Ishikawa (cell line): ENCODE data around the gene FAM32A.

Experiments
- CEBPB ChIP-seq: IDR thresholded peaks from 2 replicates; pipeline ENCODE4 v1.6.1; 2012
- EGR1 ChIP-seq: IDR thresholded peaks from 2 replicates; pipeline ENCODE4 v1.6.1; 2012
- EP300 ChIP-seq: IDR thresholded peaks from 2 replicates; pipeline ENCODE4 v1.6.1; 2012; ENCODE audit warnings: borderline replicate concordance
- FOXM1 ChIP-seq: IDR thresholded peaks from 2 replicates; pipeline ENCODE4 v1.6.1; 2012; ENCODE audit warnings: low read depth, borderline replicate concordance
- MAX ChIP-seq: IDR thresholded peaks from 2 replicates; pipeline ENCODE4 v1.6.1; 2012
- NFIC ChIP-seq: IDR thresholded peaks from 2 replicates; pipeline ENCODE4 v1.6.1; 2012
- RAD21 ChIP-seq: IDR thresholded peaks from 2 replicates; pipeline ENCODE4 v1.6.1; 2012; ENCODE audit warnings: low read depth
- REST ChIP-seq: IDR thresholded peaks from 2 replicates; pipeline ENCODE4 v1.6.1; 2012; ENCODE audit warnings: low read depth, mild to moderate bottlenecking
- TAF1 ChIP-seq: IDR thresholded peaks from 2 replicates; pipeline ENCODE4 v1.6.1; 2012; ENCODE audit warnings: low read depth, mild to moderate bottlenecking
- TCF12 ChIP-seq: IDR thresholded peaks from 2 replicates; pipeline ENCODE4 v1.6.1; 2012; ENCODE audit warnings: low read depth
- TEAD4 ChIP-seq: IDR thresholded peaks from 2 replicates; pipeline ENCODE4 v1.6.1; 2012
- USF1 ChIP-seq: IDR thresholded peaks from 2 replicates; pipeline ENCODE4 v1.6.1; 2012
- YY1 ChIP-seq: IDR thresholded peaks from 2 replicates; pipeline ENCODE4 v1.6.1; 2012; ENCODE audit warnings: low read depth

- TF ChIP-seq TAF1: no peak
- no peak for TF ChIP-seq MAX
- TF ChIP-seq RAD21: no peak
- no peak for TF ChIP-seq TEAD4
- no peak for TF ChIP-seq REST
- no peak for TF ChIP-seq FOXM1
- TF ChIP-seq CEBPB: no peak
- TF ChIP-seq TCF12: no peak
- TF ChIP-seq EP300: no peak
- TF ChIP-seq EGR1: no peak
- no peak for TF ChIP-seq NFIC
- TF ChIP-seq YY1: no peak
- no peak for TF ChIP-seq USF1
These were observed 23.4 kb upstream of the FAM32A start for GRCh38 chr19:16161840-16162239.
